Tibial nerve (tissue), 4 donors: ENCODE measurements around the gene VSNL1.

Experiments
- CTCF ChIP-seq, 5 experiments: fragments of 200-600 bp in 3 of 5; fragments of 450-650 bp in 2 of 5; sonication (generic) in 3 of 5; IDR thresholded peaks; one replicate each; pipeline ENCODE4 v1.5.1; 2016 to 2019; ENCODE audit warnings: antibody characterized with exemption in 5 of 5, mild to moderate bottlenecking in 3 of 5, moderate library complexity in 2 of 5
- EP300 ChIP-seq, 2 donors: sonication (generic); formaldehyde crosslinking; IDR thresholded peaks; one replicate each; pipeline ENCODE4 v1.6.1; 2017; ENCODE audit warnings: antibody characterized with exemption in 2 of 2, mild to moderate bottlenecking in 1 of 2
- POLR2A ChIP-seq, 2 donors: fragments of 450-650 bp; IDR thresholded peaks; one replicate each; pipeline ENCODE4 v1.6.1; 2017; ENCODE audit warnings: antibody characterized with exemption in 2 of 2, mild to moderate bottlenecking in 2 of 2, moderate library complexity in 2 of 2

DNA sequence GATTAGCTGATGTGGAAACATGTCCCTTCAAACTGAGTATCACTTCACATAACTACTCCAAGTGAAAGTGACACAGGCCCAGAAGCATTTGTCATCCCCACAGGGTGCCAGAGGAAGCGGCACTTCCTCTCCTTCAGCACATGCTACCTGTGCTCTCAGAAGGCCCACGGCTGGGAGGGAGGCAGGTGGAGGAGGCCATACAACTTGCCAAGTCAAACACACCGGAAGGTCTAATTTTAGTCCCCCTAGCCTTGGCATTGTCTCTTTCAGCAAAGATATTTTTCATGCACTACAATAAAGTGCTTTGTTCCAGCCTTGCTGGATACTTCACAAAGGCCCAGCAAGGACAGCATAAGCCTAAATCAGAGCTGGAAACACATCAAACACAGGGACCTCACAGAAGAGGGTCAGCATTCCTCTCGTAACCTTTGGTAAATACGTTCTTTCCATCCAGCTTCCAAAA is 38.0 kb downstream of the VSNL1 start:
- TF ChIP-seq CTCF (IDR thresholded peaks at IDR 0.05), result no peak
- no peak for TF ChIP-seq EP300 (IDR thresholded peaks at IDR 0.05)
- TF ChIP-seq POLR2A (IDR thresholded peaks at IDR 0.05), result no peak
